NB4 (cell line): ENCODE data around the gene CLHC1.
A peak's percentile ranks its signal among the peaks of the same experiment; 100 is the strongest.
"Not testable (repeated sequence)": the region's sequence is repeated elsewhere in the genome, so short reads cannot be mapped to it uniquely, and the experiment has no call there.

Experiments
- DNase-seq: peaks from one replicate; pipeline ENCODE4 v3.0.0; 2010; ENCODE audit warnings: low read depth
- H3K4me3 ChIP-seq: one replicate; pipeline ENCODE4 v1.5.1; 2011; ENCODE audit warnings: mild to moderate bottlenecking, low read depth, low read length, moderate library complexity
- MYC ChIP-seq: IDR thresholded peaks from 2 replicates; pipeline ENCODE4 v1.6.1; 2011; ENCODE audit warnings: low read depth, low read length
- POLR2A ChIP-seq: IDR thresholded peaks from 2 replicates; pipeline ENCODE4 v1.6.1; 2011; ENCODE audit warnings: mild to moderate bottlenecking; ENCODE audit not compliant: insufficient read length; ENCODE audit errors: extremely low read depth
- TF ChIP-seq, protein P1 (sequence below): IDR thresholded peaks from one replicate; pipeline ENCODE4 v1.5.1; 2012; ENCODE audit warnings: low read depth, low read length
- TF ChIP-seq, protein P2 (sequence below): IDR thresholded peaks from 2 replicates; pipeline ENCODE4 v1.6.1; 2011; ENCODE audit warnings: low read depth, low read length

The CLHC1 gene

DNA sequence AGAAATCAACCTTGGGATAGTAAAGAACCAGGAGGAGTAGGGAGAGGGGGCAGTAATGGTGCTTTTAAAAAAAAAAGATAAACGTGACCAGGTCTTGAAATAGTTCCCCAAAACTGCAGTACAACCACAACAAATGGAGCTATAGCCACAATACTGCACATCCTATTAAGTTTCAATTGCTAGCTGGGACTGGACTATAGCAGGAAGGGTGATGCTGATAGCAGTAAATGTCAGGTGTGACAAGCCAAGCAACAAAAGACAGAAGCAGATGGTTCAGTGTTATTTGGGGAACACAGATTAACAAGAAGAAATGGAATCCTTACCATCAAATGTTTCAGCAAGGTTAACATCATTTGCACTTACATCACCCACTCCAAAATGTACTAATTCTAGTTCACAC, 10.5 kb upstream of the CLHC1 start:
- TF ChIP-seq MYC (no peak), POLR2A (no peak)
- TF ChIP-seq, protein P1, sequence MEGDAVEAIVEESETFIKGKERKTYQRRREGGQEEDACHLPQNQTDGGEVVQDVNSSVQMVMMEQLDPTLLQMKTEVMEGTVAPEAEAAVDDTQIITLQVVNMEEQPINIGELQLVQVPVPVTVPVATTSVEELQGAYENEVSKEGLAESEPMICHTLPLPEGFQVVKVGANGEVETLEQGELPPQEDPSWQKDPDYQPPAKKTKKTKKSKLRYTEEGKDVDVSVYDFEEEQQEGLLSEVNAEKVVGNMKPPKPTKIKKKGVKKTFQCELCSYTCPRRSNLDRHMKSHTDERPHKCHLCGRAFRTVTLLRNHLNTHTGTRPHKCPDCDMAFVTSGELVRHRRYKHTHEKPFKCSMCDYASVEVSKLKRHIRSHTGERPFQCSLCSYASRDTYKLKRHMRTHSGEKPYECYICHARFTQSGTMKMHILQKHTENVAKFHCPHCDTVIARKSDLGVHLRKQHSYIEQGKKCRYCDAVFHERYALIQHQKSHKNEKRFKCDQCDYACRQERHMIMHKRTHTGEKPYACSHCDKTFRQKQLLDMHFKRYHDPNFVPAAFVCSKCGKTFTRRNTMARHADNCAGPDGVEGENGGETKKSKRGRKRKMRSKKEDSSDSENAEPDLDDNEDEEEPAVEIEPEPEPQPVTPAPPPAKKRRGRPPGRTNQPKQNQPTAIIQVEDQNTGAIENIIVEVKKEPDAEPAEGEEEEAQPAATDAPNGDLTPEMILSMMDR = no peak
- TF ChIP-seq, protein P2, sequence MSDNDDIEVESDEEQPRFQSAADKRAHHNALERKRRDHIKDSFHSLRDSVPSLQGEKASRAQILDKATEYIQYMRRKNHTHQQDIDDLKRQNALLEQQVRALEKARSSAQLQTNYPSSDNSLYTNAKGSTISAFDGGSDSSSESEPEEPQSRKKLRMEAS = no peak
- DNase-seq = no peak
- no peak overlapping the region for H3K4me3 ChIP-seq

DNA sequence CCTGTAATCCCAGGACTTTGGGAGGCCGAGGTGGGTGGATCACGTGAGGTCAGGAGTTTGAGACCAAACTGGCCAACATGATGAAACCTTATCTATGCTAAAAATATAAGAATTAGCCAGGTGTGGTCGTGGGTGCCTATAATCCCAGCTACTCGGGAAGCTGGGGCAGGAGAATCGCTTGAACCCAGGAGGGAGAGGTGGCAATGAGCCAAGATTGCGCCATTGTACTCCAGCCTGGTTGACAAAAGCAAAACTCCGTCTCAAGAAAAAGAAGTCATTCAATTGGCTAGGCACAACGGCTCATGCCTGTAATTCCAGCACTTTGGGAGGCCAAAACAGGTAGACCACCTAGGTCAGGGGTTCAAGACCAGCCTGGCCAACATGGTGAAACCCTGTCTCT, 9.5 kb upstream of the CLHC1 start:
- not testable (repeated sequence) for DNase-seq, H3K4me3 ChIP-seq

DNA sequence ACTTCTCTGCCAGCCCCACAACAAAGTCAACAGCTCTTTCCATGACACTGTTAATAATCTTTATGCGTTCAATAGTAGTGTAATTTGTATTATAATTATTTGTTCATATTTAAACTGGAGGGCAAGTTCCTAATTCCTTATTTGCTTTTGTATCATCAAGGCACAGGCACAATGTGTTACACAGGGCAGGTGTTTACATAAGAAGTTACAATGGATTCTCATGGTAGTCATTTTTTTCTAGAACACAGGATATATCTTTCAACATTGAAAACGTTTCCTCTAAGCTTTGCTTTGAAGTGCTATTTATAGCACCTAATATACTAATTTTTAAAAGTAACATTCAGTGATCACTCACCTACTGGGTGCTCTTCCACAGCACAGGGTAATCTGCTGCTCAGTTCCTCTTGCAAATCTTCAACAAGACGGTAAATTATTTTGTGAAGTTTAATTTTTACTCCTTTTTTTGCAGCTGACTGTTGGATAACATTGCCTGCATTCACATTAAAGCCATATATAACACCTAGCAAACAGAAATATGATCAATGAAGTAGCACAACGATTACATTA, 7.6 kb upstream of the CLHC1 start:
- TF ChIP-seq, protein P2 = no peak
- TF ChIP-seq POLR2A = no peak
- TF ChIP-seq MYC = no peak
- TF ChIP-seq, protein P1 = no peak
- DNase-seq = no peak
- H3K4me3 ChIP-seq = no peak overlapping the region

DNA sequence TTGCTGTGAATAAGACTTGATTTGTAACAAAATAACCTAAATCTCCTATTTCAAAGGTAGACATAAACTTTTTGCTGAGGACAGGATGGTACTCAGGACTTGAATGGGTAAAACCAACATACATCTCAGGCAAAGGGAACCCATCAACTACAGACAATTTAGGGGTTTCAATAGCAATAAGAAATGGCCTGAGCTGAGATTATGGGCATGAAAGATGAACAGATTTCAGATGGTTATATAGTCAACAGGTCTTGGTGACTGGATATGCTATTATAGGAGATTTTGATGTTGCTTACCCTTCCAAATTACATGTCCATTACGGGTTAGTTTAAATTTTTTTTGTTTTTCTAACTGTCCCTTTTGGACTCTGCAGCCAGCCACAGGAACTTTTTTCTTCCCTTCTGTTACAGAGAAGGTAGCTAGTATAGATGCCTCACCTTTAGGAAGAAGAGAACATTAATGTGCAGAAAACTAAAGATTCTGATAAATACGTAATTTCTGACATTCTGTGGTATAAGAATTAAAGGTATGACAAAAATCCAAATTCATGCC, 5.0 kb upstream of the CLHC1 start:
- DNase-seq = peak; percentile 33
- TF ChIP-seq, protein P1 = no peak
- TF ChIP-seq POLR2A (no peak), MYC (no peak)
- TF ChIP-seq, protein P2 = no peak
- no peak overlapping the region for H3K4me3 ChIP-seq

DNA sequence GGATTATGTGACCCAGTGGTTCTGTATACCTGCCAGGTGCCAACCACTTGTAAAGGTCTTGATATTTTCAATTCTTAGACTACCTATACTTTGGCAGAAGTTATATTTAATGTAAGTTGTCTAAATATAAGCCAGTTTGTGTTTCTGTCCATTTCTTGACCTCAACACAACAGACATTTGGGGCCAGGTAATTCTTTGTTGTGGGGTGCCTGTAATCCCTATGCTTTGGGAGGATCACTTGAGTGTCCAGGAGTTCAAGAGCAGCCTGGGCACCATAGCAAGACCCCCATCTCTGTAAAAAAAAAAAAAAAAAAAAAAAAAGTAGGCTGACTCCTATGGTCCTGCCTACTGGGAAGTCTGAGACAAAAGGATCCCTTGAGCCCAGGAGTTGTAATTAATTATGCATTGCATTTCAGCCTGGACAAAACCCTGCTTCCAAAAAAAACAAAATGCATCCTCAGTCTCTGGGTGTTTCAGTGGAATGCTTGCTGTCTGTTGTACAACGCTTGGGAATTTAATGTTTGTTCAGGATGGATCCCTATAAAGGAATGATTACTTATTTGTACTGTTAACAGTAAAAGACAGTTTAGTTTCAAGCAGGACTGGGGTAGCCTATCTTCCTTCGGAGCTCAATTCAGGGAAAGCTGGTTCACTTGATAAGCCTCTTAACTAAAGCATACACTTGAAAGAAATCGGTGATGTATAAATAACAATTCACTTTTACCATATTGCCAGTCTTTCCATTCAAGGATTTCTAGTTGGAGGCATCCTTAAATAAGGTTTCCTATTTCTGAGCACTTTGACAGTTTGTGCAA, 3.8 kb upstream of the CLHC1 start:
- H3K4me3 ChIP-seq = peak overlapping the region; percentile 4
- no peak for DNase-seq
- TF ChIP-seq, protein P1 = no peak
- TF ChIP-seq MYC (no peak), POLR2A (no peak)

DNA sequence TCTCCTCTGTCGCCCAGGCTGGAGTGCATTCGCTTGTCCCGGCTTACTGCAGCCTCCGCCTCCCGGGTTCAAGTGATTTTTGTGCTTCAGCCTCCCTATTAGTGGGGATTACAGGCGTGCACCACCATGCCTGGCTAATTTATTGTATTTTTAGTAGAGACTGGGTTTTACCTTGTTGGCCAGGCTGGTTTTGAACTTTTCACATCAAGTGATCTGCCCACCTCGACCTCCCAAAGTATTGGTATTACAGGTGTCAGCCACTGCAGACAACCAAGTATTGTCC, 1.5 kb upstream of the CLHC1 start:
- peak overlapping the region; percentile 99 for H3K4me3 ChIP-seq
- no peak for DNase-seq
- TF ChIP-seq, protein P1 = no peak
- TF ChIP-seq, protein P2 = no peak
- TF ChIP-seq MYC (no peak), POLR2A (no peak)
